GM12878 (cell line): ENCODE data around the gene MDM1. TPM values are rescaled to one million over a fixed set of nuclear protein-coding genes. Genes with fewer than 3 reads are reported as not detected.

Experiments used
- ATAC-seq: fragments of 200-7000 bp; cut with Tn5 transposase; 3 replicates; pipeline ENCODE4 v1.9.1; 2020; ENCODE audit warnings: mild to moderate bottlenecking, moderate library complexity
- BruUV-seq: library from RNA; stranded (reverse); fragments of 400-500 nt; replicated peaks from 2 replicates; lab custom pipeline; 2021; lab: Mats Ljungman, UMichigan
- CTCF ChIA-PET: fragments of 300-600 bp; sonication (Branson Sonifier 250); formaldehyde crosslinking; extraction: SDS; loops from one replicate; lab custom pipeline; 2021; ENCODE audit warnings: inconsistent platforms; lab: Yijun Ruan, JAX
- POLR2A ChIA-PET: fragments of 350-600 bp; formaldehyde crosslinking; extraction: SDS; loops from one replicate; lab custom pipeline; 2021; ENCODE audit warnings: inconsistent platforms; lab: Charles Lee
- RAD21 ChIA-PET: fragments of 300-600 bp; sonication (Branson Sonifier 250); formaldehyde crosslinking; loops from one replicate; lab custom pipeline; 2023; ENCODE audit warnings: antibody characterized with exemption; ENCODE audit not compliant: unreplicated experiment; lab: Charles Lee
- SMC1A ChIA-PET: fragments of 300-600 bp; sonication (Branson Sonifier 250); formaldehyde crosslinking; loops from one replicate; lab custom pipeline; 2023; ENCODE audit not compliant: unreplicated experiment, uncharacterized antibody; lab: Charles Lee
- DNase-seq: peaks from one replicate; pipeline ENCODE4 v3.0.0-alpha.2; 2011; ENCODE audit warnings: low read depth, low spot score
- FAIRE-seq: peaks from 3 replicates; lab custom pipeline; 2011; peaks lifted over from hg19 to GRCh38; lab: Jason Lieb, UNC
- H2AFZ ChIP-seq: 2 replicates; pipeline ENCODE4 v1.6.0; 2011; ENCODE audit warnings: low read depth, low read length, control low read depth; ENCODE audit not compliant: control insufficient read depth
- H3K27ac ChIP-seq: 2 replicates; pipeline ENCODE4 v1.5.1; 2011; ENCODE audit warnings: control low read depth; ENCODE audit not compliant: control insufficient read depth, insufficient read depth
- H3K27me3 ChIP-seq, 2 experiments: replicated peaks in 1 of 2; 2 replicates each; pipeline versions ENCODE4 v1.6.0 to v1.6.1; 2011; ENCODE audit warnings: low read length in 1 of 2; ENCODE audit not compliant: control insufficient read depth in 2 of 2, insufficient read depth in 2 of 2
- H3K36me3 ChIP-seq, 2 experiments: 2 replicates each; pipeline ENCODE4 v1.5.1; 2011; ENCODE audit warnings: low read length in 1 of 2; ENCODE audit not compliant: control insufficient read depth in 2 of 2, insufficient read depth in 2 of 2
- H3K4me1 ChIP-seq: 2 replicates; pipeline ENCODE4 v1.6.1; 2011; ENCODE audit warnings: mild to moderate bottlenecking, low read length, moderate library complexity, mixed read lengths; ENCODE audit not compliant: control insufficient read depth, insufficient read depth
- H3K4me2 ChIP-seq: 2 replicates; pipeline ENCODE4 v1.6.0; 2011; ENCODE audit warnings: control low read depth; ENCODE audit not compliant: control insufficient read depth, insufficient read depth
- H3K4me3 ChIP-seq: fragments of 200-600 bp; sonication (generic); 2 replicates; pipeline ENCODE4 v1.5.1; 2016
- H3K79me2 ChIP-seq: 2 replicates; pipeline ENCODE4 v1.6.0; 2011; ENCODE audit warnings: low read length; ENCODE audit not compliant: control insufficient read depth, insufficient read depth
- H3K9ac ChIP-seq: 2 replicates; pipeline ENCODE4 v1.8.0; 2011; ENCODE audit warnings: low read length, control low read depth, mixed read lengths; ENCODE audit not compliant: control insufficient read depth, insufficient read depth
- H3K9me3 ChIP-seq: replicated peaks from 3 replicates; pipeline ENCODE4 v1.5.1; 2011; ENCODE audit warnings: mild to moderate bottlenecking, low read length; ENCODE audit not compliant: control insufficient read depth, insufficient read depth
- H4K20me1 ChIP-seq: 2 replicates; pipeline ENCODE4 v1.6.0; 2011; ENCODE audit not compliant: control insufficient read depth, insufficient read depth
- BCL11A ChIP-seq: IDR thresholded peaks from 2 replicates; pipeline ENCODE4 v1.6.1; 2011; ENCODE audit warnings: low read depth, low read length
- BMI1 ChIP-seq: fragments of 450-650 bp; IDR thresholded peaks from 2 replicates; pipeline ENCODE4 v1.6.1; 2016; ENCODE audit warnings: mild to moderate bottlenecking, moderate library complexity, borderline replicate concordance
- CEBPB ChIP-seq, 2 experiments: fragments of 150-350 bp in 1 of 2; IDR thresholded peaks; 2 replicates each; pipeline ENCODE4 v1.6.1; 2012 to 2014; ENCODE audit warnings: low read depth in 2 of 2, low read length in 2 of 2, borderline replicate concordance in 1 of 2, inconsistent platforms in 1 of 2
- E2F8 ChIP-seq: fragments of 450-650 bp; IDR thresholded peaks from 2 replicates; pipeline ENCODE4 v1.6.1; 2018; ENCODE audit warnings: mild to moderate bottlenecking, low read depth, moderate library complexity; ENCODE audit not compliant: partially characterized antibody
- KDM1A ChIP-seq: fragments of 200-600 bp; sonication (generic); IDR thresholded peaks from 2 replicates; pipeline ENCODE4 v1.6.1; 2016; ENCODE audit warnings: borderline replicate concordance
- NFXL1 ChIP-seq: fragments of 450-650 bp; IDR thresholded peaks from 2 replicates; pipeline ENCODE4 v1.6.1; 2017; ENCODE audit warnings: antibody characterized with exemption, mild to moderate bottlenecking, borderline replicate concordance
- NR2F1 ChIP-seq: fragments of 450-650 bp; conservative IDR thresholded peaks from 2 replicates; pipeline ENCODE4 v1.6.1; 2017; ENCODE audit warnings: mild to moderate bottlenecking
- PBX3 ChIP-seq: IDR thresholded peaks from 2 replicates; pipeline ENCODE4 v1.6.1; 2011; ENCODE audit warnings: mild to moderate bottlenecking, low read depth, low read length, moderate library complexity; ENCODE audit not compliant: insufficient replicate concordance
- RCOR1 ChIP-seq: conservative IDR thresholded peaks from 2 replicates; pipeline ENCODE4 v1.6.1; 2012; ENCODE audit warnings: low read depth, low read length, improper control_type of control experiment
- SPI1 ChIP-seq: IDR thresholded peaks from 2 replicates; pipeline ENCODE4 v1.6.1; 2011; ENCODE audit warnings: low read depth, mild to moderate bottlenecking, low read length, moderate library complexity, borderline replicate concordance; ENCODE audit not compliant: insufficient read depth
- SREBF2 ChIP-seq: IDR thresholded peaks from 2 replicates; pipeline ENCODE4 v1.6.1; 2012; ENCODE audit warnings: mild to moderate bottlenecking, low read length
- TCF7 ChIP-seq: IDR thresholded peaks from 2 replicates; pipeline ENCODE4 v1.6.1; 2014; ENCODE audit warnings: antibody characterized with exemption, borderline replicate concordance
- WGBS: methylation state at CpG from one replicate; pipeline ENCODE4 v1.1.6; 2016; ENCODE audit warnings: low lambda C conversion rate; ENCODE audit not compliant: insufficient replicate concordance, insufficient coverage; ENCODE audit errors: missing lambda C conversion rate; 5-methylcytosine and 5-hydroxymethylcytosine counted together
- in situ Hi-C: fragments of 300-500 bp; cut with MboI; formaldehyde crosslinking; loops from 9 replicates; pipeline ENCODE4 v1.14.3; 2018; ENCODE audit warnings: mixed read lengths
- intact Hi-C: fragments of 100-400 bp; cut with micrococcal nuclease; formaldehyde crosslinking; loops from one replicate; pipeline ENCODE4 v1.14.2; 2022; ENCODE audit not compliant: unreplicated experiment
- polyA plus RNA-seq, 11 experiments: library from polyadenylated mRNA; depleted of rRNA in 4 of 11; unstranded in 6 of 11; stranded (reverse) in 5 of 11; fragments of >200 nt; fragmentation: Nextera tagmentation in 4 of 11; fragmentation: Illumina TruSeq in 1 of 11; extraction: Ambion mirVana in 4 of 11; extraction: Trizol in 1 of 11; gene quantifications; 1 replicate in 1 of 11; 2 replicates in 10 of 11; pipeline versions ENCODE4 v1.2.1 to v1.2.3, GENCODE V29; 2011 to 2016; ENCODE audit warnings: inconsistent platforms in 2 of 11, missing spikeins in 2 of 11, low read depth in 1 of 11
- total RNA-seq, 4 experiments: library from RNA; depleted of rRNA in 3 of 4; stranded (reverse); fragments of >200 nt in 3 of 4; fragmentation: Illumina TruSeq in 1 of 4; extraction: Trizol in 1 of 4; gene quantifications; 2 replicates each; pipeline versions ENCODE4 v1.2.1 to v1.2.3, GENCODE V29; 2013 to 2021

Gene MDM1
- total and polyA plus RNA-seq, 10 of the 15 experiments (the other 5 are each of a cell fraction or from before 2014, with no cell fraction given) = 10.1 to 25.3 (median 16.5) TPM

GRCh38 chr12:68342966-68343365 lies 10.8 kb upstream of the MDM1 start:
- no peaks in the 10 kb centered on the region for H3K79me2 ChIP-seq
- in situ Hi-C loops = no loop called here
- H3K4me2 ChIP-seq = no peak overlapping the region
- H4K20me1 ChIP-seq = no peaks in the 10 kb centered on the region
- ChIA-PET SMC1A (interaction anchor here (1.2 to 1.7 kb wide), 3 partner anchors 14 to 222 kb away, joined by 3 to 6 read pairs (median 4); no protein-coding TSS in a partner anchor), CTCF (interaction anchor here (1.9 kb wide), 1 partner anchor 13 kb away, joined by 4 read pairs; no protein-coding TSS in a partner anchor), RAD21 (interaction anchor here (1.1 kb wide), 1 partner anchor 23 kb away, joined by 3 read pairs; no protein-coding TSS in a partner anchor), POLR2A (interaction anchor here (0.6 to 1.3 kb wide), 3 partner anchors 13 to 106 kb away, joined by 3 to 8 read pairs (median 3); no protein-coding TSS in a partner anchor)
- H3K4me1 ChIP-seq = no peaks in the 10 kb centered on the region
- ATAC-seq = no peak
- no peak overlapping the region for H2AFZ ChIP-seq
- H3K27ac ChIP-seq = no peak overlapping the region
- FAIRE-seq = no peak
- no peak for DNase-seq
- no peak for TF ChIP-seq E2F8
- TF ChIP-seq NR2F1 = no peak
- TF ChIP-seq NFXL1 = no peak
- no peak for TF ChIP-seq KDM1A
- TF ChIP-seq TCF7 = no peak
- no peak for TF ChIP-seq SPI1
- no peak for TF ChIP-seq RCOR1
- TF ChIP-seq BMI1 = no peak
- TF ChIP-seq CEBPB (IDR thresholded peaks at IDR 0.05; ENCODE audit: borderline replicate concordance in 1 of 2, low read depth in 2 of 2, low read length in 2 of 2) = no peak
- TF ChIP-seq BCL11A = no peak
- TF ChIP-seq SREBF2 = no peak
- TF ChIP-seq PBX3 = no peak
- no peaks in the 10 kb centered on the region for H3K36me3 ChIP-seq
- intact Hi-C loops = no loop called here
- BruUV-seq = no TSS peak
- no peaks in the 10 kb centered on the region; a peak in 1 of 4 replicates for H3K27me3 ChIP-seq
- WGBS = 33% methylated on average over 3 of the region's 3 CpGs
- H3K9me3 ChIP-seq = no peaks in the 10 kb centered on the region
- no peak overlapping the region for H3K9ac ChIP-seq
- no peak overlapping the region for H3K4me3 ChIP-seq
